HTR-8/SVneo (cell line): ENCODE measurements around the gene KIAA0408.

Experiments
- DNase-seq: peaks from one replicate; pipeline ENCODE4 v3.0.0; 2011; ENCODE audit warnings: low spot score, mixed read lengths; ENCODE audit not compliant: insufficient read length
- FAIRE-seq: peaks from 2 replicates; lab custom pipeline; 2011; peaks lifted over from hg19 to GRCh38; lab: Jason Lieb, UNC

KIAA0408 gene

DNA sequence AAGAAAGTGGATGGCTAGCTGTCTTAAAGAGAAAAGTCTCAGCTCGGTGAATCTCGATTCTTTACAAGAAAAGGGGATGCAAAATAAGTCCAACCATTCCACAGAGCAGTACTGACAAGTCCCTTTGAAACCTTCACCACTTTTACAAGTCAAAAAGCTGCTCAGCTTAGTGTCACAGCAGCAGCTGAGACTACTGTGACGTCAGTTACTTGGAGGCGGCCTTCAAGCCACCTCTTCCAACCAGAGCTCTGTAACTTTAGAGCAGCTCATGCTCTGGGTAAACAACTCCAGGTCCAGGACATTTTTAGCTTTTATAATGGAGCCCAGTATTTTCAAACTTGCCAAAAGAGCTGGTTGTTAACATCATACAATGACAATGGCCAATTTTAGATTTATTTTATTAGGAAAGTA, at the start of gene KIAA0408:
TSS of gene KIAA0408 (minus strand) at position 159 of the 411 bp plus-strand sequence. CDS start 5,408 bp downstream, outside the sequence.
- FAIRE-seq (no peak), DNase-seq (no peak)

DNA sequence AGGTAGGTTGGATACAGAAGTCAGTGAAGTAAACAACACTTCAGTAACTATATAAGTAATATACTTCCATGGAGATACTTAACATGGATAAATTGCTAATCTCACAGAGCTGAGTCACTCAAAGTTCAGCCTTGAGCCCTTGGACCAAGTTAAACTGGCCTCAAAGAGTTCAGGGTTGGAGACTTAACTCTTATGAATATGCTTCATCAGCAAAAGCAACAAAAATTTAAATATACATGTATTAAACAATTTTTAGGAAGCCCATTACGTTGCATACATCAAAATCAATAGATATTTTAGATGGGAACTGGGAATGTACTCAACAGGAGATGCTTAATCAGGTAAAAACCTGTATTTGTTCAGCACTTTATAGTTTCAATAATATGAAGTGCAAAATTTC, 47.7 kb upstream of the KIAA0408 start:
- FAIRE-seq (no peak), DNase-seq (no peak)

DNA sequence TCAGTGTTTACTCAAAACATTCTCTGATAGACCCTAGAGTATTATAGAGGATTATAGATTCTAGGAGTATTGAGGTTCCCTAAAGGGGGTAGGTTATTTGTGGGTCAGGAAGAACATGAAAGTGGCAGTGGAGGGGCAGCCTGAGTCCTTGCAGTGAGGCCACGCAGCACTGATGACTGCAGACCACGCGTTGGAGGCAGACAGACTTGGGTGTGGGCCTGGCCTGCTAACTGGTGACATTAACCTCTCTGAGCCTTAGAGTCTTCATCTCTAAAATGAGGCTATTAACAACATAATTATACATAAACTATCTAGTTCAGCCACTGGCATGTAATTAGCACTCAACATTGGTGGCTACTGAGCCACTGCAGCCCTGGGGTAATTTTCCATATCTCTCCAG, 43.8 kb upstream of the KIAA0408 start:
- no peak for FAIRE-seq
- DNase-seq = no peak

DNA sequence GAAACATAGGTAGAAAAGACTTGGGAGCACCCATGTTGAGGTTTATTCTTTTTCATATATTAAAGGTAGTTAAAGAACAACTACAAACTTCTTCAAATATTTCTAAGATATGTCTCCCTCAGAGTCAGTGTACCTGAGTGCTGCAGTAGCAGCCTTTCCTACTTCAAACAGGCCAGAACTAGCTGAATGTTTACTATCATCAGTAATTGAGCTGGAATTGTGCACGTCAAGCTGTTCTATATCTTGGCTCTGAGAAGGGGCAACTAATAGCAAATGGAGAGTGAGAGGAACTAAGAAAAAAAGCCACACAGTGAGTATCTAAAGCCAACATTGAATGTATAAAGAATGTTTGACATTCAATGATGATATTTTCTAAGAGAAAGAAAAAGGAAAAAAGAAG, 38.2 kb upstream of the KIAA0408 start:
- FAIRE-seq (no peak), DNase-seq (no peak)

DNA sequence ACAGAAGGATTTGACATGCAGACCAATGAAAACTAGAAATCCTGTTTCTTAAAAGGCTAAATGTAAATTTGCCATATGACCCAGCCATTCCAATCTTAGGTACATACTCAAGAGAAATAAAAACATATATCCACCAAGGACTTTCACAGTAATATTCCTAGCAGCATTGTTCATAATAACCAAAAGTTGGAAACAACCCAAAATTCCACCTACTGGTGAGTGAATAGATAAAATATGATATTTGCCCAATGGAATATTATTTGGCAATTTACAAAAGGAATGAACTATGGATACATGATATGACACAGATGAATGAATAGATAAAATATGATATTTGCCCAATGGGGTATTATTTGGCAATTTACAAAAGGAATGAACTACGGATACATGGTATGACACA, 37.3 kb upstream of the KIAA0408 start:
- FAIRE-seq (no peak), DNase-seq (no peak)

DNA sequence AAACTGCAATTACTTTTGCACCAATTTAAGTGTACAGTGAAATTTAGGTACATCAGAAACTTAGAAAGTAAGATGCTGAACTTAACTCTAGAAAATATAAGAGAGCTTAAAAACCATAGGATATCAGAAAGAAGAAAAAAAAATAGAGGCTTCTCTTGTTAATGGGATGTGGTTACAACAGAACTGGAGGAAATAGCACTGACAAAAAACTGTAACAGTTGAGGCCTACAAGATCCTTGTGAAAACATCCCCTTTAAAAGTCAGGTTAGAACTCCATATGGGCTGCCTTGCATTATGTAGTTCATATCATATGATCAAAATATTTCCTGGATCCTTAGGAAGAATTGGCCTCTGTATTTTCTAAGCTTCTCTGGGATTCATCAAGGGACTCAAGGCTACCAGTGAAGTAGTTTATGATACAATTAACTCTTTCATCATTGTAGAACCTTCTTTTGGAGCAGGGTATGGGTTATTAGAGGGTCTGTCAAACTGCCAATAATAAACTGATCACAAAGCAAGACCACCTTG, 35.1 kb upstream of the KIAA0408 start:
- FAIRE-seq (no peak), DNase-seq (no peak)

DNA sequence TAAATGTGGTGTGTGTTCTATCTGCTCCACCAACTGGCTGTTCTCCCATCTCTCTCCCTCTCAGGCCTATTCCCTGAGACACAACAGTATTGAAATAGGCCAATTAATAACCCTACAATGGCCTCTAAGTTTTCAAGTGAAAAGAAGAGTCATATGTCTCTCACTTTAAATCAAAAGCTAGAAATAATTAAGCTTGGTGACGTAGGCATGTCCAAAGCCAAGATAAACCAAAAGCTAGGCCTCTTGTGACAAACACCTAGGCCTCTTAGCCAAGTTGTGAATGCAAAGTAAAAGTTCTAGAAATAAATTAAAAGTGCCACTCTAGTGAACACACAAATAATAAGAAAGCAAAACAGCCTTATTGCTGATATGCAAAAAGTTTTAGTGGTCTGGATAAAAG, 30.1 kb upstream of the KIAA0408 start:
- no peak for DNase-seq
- no peak for FAIRE-seq

DNA sequence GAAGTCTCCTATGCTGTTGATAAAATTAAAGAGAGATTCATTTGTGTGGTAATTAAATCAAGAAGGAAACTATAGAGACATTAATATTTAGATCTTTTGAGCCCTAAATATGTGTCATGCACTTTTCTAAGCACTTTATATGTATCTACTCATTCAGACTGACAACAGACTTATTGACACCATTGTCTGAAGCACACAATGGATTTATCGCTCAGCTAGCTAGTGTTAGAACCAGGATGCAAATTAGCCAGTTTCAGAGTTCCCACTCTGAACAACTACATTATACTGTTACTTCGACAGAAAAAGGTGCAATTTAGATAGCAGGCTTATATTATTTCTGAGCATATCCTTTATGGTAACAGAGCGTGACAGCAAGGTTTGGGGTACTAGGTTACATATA, 27.7 kb upstream of the KIAA0408 start:
- FAIRE-seq (no peak), DNase-seq (no peak)

DNA sequence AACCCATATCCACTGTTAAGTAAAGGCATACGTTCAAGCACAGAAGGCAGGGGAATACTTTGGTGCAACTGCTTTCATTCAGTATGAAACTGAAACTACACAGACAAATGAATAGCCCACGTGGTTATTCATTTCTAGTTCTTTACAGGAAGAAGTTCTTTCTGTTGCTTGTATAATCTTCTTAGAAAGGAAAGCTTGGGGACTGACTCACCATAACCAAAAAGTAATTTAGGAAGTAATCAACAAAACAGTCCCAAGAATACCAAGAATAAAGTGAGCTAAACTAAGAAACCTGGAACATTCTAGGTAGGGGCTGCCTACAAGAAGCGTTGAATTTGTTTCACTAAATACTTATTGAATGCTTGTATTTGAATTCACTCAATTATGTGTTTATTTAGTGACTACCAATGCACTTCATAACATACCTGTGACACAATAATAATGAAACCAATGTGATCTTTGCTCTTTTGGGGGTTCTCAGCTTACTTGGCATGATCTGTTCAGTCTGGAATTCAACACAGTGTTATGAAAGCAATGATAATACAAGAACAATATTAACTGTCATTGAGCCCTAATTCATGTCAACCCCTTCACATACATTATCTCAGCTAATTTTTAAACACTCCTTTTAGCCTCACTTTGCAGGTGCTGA, 25.1 kb upstream of the KIAA0408 start:
- DNase-seq = no peak
- FAIRE-seq = no peak

DNA sequence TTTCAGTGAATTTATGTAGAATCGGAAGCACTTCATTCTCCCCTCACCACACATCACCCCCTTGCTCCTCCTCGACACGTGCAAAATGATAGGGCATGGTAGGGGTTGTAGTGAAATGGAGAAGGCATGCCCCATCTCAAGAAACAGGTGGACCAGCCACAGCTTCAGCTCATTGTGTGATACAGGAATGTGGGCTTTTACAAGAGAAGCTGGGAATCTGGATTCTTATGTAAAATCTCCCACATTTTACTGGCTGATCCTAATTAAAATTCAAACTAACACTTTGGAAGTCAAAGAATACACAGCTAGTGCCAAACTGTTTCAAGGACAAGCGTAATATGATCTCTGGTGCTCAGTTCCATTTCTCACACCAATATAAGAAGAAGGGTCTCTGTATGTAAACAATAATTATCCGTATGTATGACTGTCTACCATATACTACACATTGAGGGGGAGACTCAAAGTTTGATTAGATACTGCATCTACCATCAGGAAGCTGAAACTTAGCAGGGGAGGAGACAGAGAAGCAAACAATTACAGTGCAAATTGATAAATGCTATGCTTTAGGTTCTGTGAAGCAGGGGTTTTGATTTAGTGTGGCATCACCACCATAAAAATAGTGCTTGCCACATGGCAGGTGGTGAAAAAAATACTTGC, 24.3 kb upstream of the KIAA0408 start:
- no peak for FAIRE-seq
- no peak for DNase-seq

DNA sequence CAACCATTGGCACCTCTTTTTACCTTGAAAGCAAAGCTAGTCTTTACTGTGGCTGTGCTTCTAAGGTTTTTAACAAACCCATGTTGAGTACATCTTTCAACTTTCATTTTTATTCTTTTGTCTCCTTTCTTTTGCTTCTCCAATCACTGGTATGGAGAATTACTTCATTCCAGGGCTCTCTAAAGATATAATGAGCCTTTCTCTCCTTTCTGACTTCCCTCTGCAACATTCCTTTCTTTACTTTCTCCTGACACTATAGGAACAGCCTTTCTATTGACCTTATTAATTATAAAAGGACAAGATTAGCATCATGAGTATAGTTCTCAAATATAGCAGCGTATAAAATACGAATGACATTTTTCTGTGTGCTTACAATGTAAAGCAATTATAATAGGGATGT, 23.1 kb upstream of the KIAA0408 start:
- DNase-seq (no peak), FAIRE-seq (no peak)

DNA sequence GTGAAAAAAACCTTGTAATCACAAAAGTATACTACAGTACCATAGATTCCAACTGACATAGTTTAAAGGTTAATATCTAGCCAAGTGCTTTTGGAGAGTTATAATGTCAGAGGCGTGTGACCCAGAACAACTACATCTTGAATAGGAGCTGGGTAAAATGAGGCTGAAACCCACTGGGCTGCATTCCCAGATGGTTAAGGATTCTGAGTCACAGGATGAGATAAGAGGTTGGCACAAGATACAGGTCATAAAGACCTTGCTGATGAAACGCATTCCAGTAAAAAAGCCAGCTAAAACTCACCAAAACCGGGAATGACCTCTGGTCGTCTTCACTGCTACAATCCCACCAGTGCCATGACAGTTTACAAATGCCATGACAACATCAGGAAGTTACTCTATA, 22.4 kb upstream of the KIAA0408 start:
- no peak for DNase-seq
- no peak for FAIRE-seq

DNA sequence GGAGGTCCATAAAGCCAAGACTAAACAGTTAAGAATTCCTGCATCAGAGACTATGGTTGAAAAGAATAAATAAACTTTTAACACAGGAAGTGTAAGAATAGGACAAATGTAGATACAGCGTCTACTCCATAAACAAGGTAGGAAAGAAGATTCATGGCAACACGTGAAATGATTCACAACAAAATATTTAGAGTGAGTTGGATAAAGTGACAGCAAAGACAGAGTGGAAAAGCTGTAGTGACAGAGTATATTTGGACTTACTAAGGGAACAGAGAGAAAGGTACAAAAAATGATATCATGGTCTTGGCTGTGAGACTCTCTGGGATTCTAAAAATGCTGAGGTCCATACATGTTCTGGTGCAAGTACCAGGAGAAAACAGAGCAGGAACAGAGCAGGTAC, 21.9 kb upstream of the KIAA0408 start:
- no peak for FAIRE-seq
- DNase-seq = no peak

DNA sequence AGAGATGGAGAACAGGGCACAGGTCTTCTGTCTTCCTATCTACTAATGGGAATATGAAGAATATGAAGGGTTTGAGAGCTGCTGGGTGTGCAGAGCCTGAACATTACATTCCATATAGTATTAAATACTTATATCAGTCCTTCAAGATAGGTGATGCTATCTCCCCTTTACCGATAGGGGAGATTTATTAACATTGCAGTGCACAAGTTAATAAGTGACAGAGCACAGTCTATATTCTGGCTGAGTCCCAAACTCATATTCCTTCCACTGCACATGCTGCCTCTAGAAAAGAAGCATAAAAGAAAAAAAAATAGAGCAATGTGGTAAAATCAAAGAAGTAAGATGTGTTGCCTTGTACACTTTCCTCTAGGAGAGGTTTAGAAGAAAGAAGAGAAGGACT, 18.5 kb upstream of the KIAA0408 start:
- no peak for FAIRE-seq
- DNase-seq = no peak

DNA sequence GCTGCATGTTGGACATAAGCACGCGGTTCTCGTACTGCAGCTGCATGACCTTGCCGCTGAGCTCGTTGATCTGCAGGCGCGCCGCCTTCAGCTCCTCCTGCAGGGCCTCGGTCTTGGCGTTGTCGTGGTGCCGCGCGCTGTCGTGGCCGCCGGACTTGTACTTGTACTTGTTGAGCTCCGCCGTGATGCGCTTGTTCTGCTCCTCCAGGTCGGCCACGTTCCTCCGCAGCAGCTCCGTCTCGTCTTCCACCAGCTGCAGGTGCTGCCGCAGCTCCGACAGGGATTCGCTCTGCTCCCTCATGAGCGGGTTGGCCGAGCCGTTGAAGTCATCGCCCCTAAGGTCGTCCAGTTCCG, 16.6 kb upstream of the KIAA0408 start:
- FAIRE-seq (no peak), DNase-seq (no peak)

DNA sequence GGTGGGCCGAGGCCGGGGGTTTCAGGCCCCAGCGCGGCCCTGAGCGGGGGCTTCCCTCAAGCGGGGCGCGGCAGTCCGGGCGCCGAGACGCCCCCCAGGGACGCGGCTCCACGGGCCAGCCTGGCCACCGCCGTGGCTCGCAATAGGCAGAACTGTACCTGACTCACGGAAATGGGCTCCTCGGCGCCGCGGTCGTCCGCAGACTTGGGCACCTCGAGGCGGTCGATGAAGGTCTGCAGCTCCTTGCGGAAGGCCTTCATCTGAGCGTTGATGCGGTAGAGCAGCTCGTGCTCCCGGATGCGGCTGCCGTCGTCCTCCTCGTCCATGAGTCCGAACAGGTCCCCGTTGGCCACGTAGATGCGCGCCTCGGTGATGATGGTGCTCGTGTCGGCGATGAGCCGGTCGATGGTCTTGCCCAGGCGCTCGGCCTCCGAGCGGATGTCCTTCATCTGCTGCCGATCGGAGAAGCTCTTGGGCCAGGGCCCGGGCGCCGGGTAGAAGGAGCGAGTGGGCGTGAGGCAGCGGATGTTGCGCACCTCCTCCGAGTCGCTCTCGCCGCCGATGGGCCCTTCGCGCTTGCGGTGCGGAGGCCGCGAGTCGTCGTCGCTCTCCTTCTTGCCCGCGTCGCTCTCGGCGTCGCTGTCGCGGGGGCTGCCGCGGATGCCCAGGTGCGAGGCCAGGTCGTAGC, 16.1 kb upstream of the KIAA0408 start:
- DNase-seq = no peak
- no peak for FAIRE-seq

DNA sequence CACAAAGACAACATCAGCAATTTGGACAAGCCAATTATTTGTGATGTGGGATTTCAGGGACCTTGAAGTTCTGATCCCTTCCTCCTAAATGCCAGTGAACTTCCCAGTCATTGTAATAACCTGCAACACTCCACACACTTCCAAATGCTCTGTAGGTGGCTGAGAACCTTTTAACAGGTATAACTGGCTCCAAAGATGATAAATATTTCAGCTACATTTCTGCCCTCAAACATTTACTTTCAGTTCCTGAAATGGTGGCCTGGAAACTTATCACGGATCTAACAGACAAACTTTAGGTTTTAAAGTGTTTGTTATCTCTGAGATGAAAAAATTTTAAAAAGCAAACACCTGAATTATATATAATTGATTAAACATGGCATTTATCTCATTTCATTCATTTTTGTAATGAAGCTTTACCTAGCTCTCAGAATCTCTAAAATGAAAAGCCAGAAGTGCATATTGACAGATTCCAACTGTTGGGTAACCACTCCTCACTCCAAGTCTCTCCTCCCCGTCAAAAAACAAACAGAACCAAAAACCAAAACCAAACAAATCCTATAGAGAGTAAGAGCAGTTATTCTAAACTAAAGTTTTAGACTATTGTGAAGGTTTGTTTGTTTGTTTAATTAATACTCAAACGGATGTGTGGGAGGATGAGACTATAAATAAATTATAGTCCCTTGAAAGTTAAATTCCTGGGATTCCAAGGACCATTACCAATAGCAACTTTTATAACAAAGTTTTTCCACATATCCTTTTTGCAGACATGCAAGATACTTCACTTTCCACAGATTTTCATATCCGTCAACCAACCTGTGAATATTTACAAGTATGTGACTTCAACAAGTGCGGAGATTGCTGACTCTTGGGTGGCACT, 12.4 kb upstream of the KIAA0408 start:
- no peak for DNase-seq
- FAIRE-seq = no peak

DNA sequence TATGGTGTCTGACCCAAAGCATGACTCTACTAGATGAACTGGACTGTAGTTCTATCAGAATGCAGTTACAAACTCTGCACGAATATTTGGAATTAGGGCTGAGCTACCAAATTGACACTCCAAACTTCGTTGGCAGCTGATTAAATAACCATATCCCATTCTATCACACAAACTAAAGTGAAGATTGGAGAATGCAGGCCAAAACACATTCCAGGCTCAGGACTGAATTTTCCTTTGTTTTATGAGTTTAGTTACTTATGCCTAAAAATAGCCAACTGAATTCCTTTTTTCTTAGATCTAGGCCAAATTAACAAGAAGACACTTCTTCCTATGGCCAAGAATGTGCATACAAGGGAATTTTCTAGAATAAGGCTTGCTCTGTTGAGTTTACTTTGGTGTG, 9.7 kb upstream of the KIAA0408 start:
- no peak for DNase-seq
- FAIRE-seq = no peak

DNA sequence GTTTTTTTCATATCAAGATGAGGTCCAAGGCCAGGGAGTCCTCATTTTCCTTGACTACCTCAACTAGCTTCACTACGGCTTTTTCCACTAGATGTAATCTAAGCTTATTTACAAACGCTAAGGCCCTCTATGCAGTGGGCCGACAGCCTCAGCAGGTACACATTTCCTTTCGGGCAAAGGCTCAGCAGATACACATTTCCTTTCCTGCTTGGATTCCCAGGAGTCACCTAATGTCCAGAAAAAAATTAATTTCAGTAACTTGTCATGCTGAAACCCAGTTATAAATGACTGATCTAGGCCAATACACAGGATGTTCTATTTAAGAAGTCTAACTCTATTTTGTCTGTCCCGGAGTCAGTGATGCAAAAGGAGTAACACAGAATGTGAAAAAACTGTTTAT, 7.2 kb upstream of the KIAA0408 start:
- FAIRE-seq = no peak
- no peak for DNase-seq

DNA sequence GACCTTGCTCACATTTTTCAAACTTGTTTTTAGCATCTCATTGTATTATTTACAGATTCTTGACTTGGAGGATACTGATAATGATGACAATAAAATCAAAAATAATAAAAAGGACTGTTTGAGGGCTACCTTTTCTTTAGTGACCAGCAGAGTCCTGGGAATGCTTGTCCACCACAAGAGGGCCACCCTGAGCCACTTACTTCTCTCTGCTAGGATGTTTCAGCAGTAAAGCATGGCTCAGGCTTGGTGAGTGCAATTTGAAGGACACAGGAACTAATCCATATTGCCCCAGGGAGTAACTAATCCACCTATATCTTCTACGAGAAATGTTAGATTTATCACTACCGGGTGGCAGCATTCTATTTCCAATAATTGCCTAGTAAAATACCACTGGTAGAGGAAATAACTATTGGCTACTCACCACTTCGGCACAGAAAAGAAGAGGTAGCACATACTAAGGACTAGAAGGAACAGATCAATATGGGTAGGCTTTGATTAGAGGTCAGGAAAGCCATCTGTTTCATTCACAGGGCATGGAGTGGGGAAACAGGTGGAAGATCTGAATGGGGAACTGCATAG, 5.8 kb upstream of the KIAA0408 start:
- no peak for FAIRE-seq
- DNase-seq = peak; percentile 63
